Inflammatory macrophage treated with lipopolysaccharide for 1 hour (primary cell): ENCODE data around the gene ZDHHC14.

Experiments used
- DNase-seq, 2 donors: peaks; one replicate each; pipeline ENCODE4 v3.0.0-alpha.2; 2020 to 2022

Gene ZDHHC14

DNA sequence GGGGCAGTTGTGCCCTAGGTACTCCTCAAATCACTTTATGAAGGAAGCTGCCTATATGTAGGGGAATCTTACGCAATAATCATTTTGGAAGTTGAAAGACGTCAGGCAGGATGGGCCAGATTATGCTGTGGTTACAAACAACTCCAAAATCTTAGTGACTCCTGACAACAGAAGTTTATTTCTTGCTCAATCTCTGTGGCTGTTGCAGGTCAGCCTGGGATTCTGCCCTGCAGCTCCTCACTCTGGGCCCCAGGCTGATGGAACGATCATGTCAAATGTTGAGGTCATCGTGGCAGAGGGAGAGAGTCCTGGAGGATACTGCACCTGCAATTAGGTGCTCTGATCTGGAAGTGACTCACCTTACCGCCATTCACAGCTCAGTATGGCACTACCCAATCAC is 88.4 kb downstream of the ZDHHC14 start:
- no peak for DNase-seq

DNA sequence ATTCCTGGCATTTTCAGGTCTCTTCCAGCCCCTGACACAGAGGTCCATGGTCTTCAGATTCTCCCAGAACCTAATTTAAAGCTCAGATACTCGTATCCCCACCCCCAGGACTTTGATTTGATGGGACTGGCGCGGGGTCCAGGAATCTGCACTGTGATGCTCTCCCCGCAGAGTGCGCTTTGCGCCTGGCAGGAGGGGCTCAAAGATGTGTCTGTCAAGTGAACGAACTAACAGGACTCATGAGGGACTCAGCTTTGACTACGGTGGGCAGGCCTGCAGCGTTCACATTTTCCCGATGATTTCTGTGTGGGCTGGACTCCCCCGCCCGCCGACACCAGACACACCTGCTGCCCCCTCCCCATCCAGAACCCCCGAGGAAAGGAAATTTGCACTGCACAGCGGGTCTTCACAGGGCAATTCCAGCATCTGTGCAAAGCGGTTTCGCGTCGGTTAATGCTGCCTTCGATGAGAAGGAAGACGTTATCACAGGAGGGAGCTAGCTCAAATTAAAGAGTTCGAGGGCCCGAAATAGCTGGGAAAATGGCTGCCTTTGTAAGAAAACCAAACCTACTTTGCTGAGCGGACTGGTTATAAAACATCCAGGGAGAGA is 90.2 kb downstream of the ZDHHC14 start:
- DNase-seq, result no peak

DNA sequence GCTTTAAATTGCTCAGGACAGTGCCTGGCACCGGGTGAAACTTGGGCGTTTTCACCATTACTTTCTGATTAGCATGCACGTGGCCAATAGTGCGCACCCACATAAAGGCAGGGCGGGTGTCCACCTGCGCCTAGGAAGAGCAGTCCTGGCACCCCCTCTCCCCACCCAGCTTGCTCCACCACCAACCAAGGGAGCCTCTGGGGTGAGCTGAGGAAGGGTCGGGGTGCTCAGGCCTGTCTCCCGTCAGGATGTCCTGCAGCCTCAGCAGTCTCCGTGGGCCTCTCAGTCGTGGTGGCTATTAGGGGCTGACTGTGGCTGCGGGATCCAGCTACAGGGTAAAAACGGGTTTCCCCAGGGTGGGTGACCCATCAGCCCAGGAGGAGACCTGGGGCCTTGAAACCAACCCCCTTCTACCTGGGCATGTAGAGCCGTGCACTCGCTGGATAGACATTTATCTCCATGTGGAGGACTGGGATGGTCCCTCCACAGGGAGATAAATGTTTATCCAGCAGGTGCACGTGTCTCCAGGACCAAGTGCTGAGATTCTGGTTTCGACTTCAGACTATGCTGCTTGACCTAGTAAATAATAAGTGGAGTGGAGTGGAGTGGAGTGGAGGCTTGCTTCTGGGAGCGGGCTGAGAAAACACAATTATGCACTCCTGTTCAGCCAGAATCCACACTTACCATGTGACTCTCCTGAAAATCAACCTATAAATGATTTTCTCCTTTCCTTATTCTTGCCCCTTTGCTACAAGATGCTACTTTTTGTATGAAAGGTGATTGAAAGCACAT is 91.1 kb downstream of the ZDHHC14 start:
- DNase-seq, result no peak

DNA sequence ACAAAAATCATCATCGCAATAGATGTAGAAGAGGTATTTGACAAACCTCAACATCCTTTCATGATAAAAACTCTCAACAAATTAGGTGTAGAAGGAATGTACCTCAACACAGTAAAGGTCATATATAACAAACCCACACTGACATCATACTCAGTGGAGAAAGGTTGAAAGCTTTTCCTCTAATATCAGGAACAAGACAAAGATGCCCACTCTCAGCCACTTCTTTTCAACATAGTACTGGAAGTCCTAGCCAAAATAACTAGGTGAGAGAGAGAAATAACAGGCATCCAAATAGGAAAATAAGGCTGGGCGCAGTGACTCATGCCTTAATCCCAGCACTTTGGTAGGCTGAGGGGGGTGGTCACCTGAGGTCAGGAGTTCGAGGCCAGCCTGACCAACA is 95.8 kb downstream of the ZDHHC14 start:
- DNase-seq, result no peak

DNA sequence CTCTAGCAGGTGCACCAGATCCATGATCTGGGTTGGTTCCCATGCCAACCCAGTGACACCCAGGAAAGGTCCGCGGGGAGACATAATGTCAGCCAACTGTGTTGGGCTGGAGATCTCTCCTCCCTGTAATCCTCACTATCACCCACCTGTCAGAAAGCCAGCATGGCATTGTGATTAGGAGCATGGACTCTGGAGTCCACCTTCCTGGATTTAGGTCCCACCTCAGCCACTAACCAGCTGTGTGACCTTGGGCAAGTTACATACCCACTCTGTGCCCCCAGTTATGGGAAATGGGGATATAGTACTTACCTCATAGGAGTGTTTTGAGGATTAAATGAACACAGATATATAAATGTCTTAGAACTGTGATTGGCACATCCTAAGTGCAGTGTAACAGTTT is 97.9 kb downstream of the ZDHHC14 start:
- no peak for DNase-seq

DNA sequence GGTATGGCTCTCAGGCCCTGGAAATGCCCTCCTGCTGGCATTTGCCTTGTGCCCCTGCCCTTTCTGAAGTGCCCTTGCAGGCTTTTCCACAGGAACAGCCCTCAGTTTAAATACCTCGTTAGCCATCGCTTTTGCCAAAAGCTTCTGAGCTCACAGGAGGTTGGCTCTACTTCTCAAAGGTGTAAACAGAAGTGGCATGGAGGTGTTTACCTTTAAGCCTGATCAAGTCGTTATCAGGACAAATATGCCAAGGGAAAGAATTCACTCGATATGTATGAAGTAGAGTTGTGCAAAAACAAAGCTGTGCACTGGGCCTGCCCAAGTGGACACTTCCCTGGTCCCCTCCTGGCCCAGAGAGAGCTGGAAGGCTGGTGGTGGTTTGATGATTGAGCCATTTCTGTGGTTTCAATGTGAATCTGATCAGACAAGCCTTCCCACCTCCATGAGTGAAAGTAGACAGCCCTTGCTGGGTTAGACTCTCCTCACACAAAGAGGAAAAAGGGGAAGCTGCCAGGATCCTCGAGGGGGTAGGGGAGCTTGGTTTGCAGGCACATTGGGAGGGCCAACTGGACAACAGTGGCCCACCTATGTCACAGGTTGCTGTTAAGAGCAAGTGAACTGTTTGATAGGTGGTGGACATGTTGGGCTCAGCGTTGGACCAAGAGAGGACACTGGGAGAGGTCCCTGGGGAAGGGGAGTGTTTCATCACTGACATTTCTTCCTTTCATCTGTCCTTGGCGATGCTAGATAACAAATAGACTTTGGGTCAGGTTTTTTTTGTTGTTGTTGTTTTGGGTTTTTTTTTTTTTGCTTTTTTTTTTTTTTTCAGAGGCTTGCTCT is 98.7 kb downstream of the ZDHHC14 start:
- no peak for DNase-seq

DNA sequence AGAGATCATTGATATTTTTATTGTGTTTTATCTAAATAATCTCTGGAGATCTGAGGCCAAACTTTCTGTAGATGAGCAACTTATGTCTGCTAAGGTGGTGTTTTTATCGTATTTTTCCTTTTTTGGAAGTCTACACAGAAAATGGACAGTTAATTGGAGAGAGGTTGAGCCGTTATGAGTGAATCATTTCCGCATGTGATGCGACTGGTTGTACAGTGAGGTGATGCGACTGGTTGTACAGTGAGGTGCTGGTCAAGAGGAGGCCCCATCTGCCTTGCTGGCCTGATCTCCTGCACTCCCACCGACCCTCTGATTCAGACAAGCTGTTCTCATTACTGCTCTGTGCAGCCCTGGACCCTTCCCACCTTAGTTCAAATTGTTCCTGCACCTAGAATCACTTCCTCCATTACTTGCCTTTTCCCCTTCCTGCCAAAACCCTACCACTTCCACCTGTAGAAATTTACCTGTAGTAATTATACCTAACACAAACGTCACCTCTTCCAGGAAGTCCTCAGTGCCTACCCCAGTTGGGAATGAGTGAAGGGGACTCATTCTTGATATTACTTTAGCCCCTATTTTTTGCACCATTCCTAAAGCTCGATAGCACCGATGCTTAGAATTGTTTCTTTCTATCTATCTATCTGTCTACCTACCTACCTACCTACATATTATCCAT is 100.3 kb downstream of the ZDHHC14 start:
- DNase-seq, result no peak

DNA sequence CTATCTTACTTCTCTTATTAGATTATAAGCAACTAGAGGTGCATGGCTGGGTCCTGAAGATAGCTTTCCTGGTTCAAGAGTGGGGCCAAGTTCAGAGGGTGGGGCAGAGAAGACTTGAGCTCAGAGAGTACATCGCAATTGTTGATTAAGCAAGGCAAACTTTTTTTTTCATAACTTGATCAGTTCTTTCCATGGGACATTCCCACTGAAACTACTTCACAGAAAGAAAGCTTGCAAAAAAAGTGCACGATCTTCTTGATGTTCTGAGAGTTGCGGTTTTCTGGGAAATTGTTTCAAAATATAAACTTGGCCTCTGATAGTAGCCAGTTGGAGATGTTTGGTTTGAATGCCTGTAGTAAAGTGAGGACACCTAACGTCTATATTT is 100.9 kb downstream of the ZDHHC14 start:
- DNase-seq, result no peak

DNA sequence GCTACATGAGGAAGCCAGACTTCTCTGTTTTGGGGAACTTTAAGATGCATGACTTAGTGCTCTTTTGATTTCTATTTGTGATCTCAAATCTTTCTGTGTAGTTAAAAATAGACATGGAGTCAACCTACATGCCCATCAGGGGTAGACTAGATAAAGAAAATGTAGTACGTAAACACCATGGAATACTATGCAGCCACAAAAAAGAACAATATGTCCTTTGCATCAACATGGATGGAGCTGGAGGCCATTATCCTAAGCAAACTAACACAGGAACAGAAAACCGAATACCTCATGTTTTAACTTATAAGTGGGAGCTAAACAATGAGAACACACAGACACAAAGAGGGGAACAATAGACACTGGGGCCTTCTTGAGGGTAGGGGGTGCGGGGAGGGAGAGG is 102.8 kb downstream of the ZDHHC14 start:
- DNase-seq, result no peak

DNA sequence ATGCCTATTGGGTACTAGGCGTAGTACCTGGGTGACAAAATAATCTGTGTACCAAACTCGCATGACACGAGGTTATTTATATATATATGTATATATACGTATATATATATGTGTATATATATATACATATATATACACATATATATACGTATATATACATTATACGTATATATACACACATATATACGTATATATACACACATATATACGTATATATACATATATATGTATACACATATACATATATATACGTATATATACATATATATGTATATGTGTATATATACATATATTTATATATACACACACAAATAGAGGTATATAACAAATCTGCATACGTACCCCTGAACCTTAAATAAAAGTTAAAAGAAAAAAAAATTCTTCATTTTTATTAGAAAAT is 103.2 kb downstream of the ZDHHC14 start:
- no peak for DNase-seq

DNA sequence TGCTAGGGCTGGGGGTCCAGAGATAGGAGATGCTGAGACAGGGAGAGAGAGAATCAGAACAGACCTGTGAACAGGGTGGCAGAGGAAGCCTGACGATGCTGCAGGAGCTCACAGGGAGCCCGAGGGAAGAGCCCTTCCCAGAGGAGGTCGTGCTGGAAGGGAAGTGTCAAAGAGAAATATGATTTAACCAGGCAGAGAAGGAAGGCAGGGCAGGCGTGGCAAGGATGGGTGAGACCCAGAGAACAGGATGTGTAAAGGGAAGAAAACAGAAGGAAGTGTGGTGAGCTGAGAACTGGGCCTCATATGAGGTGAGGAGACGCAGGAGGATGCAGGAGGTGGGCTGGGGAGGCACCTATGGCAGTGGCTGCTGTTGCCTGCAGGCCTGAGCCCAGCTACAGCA is 105.6 kb downstream of the ZDHHC14 start:
- DNase-seq, result no peak

DNA sequence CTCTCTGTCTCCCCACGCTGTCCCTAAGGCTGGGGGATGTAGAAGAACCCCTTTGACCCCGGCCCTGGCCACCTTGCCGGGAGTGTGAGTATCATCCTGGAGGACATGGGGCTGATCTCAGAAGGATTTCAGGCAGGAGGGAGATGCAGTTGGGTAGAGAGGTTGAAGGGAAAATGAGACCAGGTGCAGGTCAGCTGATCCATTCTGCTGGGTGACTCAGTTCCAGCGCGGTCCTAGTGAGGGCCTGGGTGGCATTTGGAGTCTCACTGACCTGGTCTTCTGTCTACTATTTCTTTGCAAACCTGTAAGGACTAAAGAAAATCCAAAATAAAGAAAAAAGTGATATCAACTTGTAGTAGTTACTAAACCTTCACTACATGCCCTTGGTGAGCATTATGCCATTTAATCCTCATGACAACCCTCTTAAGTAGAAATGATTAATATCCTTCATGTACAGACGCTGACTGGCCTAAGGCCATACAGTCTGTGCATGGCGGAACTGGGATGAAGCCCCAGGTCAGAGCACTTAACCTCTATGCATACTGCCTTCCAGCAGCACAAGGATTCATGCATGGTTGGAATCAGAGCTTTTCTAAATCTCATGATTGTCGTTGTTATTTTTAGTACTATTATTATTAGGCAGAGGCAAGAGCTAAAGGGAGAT is 106.3 kb downstream of the ZDHHC14 start:
- no peak for DNase-seq

DNA sequence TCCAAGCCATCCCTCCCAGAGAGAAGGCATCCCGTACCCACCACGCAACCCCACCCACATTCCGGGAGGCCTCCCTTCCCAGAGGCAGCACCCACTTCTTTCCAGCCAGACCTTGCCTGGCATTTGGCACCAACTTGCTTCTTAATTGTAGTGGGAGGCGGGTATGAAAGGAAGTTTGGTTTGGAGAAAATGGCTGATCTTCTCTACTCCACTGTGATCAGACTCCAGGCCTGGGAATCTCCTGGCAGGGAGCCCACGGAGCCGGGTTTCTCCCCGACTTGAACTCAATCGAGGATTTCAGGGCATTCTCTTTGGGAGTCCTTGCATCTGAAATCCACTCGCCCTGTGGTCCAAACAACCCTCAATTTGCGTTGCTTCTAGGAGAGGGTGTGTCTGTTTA is 107.1 kb downstream of the ZDHHC14 start:
- no peak for DNase-seq

DNA sequence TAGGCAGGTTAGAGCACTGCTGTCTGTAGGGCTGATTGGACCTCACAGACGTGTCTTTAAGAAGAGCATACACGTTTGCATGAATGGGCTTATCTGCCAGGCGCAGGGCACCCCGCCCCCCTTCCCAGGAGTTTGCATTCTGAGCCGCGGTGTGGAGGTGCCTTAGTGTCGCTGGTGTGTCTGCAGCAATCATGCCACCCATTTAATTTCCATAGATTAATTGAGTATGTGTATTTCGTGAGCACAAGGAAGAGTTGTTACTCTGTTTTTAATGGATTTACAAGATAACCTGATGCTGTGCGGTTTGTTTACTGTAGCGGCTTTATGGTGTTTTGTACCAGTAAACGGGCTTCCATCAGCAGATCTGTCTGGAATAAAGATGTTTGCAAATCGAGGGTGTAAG is 107.7 kb downstream of the ZDHHC14 start:
- no peak for DNase-seq

DNA sequence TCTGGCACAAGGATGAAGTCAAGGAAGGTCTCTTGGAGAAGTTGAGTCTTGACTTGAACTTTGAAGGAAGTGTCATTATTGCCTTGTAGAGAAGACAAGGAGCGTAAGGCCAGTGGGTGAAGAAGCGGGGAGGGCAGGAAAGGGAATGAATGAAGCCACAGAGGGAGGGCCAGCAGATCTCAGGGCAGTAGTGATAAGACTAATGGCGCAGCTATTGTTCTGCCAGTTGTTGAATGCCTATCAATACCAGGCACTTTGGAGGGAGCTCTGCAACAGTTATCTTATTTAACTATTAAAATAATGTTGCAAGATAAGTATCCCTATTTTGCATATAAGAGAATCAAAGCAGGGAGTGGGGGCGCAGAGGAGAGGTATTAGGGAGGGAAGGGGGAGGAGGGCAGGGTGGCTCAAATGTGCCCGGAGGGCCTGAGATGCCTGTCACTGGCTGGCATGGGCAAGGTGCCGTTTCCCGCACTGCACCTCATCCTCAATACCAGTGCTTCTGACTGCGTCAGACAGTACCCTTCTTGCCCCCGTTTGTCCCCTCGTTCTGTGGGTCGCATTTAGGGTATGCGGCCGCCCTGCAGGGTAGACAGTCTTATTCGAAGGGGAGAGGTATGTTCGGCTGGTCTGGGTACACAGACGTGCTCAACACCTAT is 109.8 kb downstream of the ZDHHC14 start:
- DNase-seq, result no peak

DNA sequence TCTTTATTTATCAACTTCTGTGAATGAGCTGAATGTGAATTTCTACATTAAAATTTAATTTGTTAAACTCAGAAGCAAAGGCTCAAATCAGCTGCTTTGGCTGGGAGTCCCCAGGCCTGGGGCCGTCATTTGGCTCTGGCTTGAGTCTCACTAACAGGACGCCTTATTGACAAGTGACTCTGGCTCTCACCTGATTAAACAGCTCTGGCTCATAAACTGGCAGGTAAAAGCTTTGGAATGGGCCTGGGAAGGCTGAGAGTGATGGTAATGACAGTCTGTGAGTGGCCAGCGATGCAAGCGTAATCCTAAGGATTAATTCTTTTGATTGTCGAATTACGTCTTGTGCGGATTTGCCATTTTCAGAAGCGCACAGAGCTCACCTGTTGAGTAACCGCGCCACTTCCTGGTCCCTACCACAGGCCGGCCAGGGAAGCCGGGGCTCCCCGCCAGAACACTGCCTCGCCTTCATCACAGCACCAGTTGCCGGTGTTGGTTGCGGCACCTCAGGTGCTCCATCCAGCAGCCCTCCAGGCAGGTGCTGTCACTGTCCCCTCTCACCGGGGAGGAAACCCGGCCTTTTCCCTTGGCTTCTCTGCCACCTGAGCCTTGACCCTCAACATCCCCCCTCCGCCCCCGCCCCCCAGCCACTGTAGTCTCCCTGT is 110.7 kb downstream of the ZDHHC14 start:
- DNase-seq, result no peak

DNA sequence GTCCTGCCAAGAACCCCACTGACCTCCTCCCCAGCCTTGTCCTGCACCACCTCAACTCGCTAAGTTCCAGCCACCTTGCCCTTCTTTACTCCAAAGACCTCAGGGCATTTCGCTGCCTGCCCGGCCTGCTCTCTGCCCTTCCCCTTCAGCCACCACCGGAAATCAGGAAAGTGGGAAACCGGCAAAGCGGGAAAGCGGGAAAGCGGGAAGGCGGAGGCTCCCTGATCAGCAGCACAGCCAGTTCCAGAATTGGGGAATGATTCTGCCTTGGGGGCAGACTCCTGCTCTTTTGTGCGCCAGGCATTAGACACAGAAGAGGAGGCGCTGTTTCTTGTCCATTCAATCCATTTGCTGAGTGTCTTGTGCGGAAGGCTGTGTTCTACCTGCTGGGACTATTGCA is 111.3 kb downstream of the ZDHHC14 start:
- no peak for DNase-seq

DNA sequence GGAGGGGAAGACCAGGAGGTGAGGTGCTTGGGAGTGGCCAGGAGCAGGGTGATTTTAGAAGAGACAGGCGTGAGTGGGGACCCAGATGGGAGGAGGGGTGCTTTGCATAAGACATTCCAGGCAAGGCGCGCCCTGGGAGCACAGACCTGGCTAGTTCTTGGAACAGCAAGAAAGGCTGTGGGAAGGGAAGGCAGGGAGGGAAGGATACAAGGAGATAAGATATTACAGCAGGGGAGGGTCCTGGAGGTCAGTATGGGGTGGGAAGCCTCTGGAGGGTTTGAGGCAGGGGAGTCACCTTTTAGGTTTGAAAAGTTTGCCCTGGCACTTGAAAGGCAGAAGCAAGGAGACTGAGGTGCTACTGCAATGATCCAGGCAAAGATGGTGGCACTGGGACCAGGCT is 111.8 kb downstream of the ZDHHC14 start:
- DNase-seq, result no peak

DNA sequence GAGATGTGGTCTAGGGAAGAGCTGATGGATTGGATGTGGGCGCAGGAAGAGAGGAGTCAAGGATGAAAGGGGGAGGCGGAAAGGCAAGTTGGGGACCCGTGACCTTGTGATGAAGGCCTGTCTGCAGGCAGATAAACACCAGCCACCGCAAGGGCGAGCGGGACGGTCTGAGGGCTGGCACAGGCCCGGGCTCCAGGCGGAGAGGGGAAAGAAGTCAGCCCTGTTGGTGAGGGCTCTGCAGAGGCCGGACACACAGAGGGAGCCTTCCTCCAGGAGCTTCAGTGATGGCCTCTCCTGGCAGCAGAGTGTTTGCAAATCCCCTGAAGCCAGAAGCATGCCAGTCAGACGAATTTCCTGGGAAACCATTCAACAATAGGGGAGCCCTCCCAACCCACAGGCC is 112.2 kb downstream of the ZDHHC14 start:
- DNase-seq, result no peak

DNA sequence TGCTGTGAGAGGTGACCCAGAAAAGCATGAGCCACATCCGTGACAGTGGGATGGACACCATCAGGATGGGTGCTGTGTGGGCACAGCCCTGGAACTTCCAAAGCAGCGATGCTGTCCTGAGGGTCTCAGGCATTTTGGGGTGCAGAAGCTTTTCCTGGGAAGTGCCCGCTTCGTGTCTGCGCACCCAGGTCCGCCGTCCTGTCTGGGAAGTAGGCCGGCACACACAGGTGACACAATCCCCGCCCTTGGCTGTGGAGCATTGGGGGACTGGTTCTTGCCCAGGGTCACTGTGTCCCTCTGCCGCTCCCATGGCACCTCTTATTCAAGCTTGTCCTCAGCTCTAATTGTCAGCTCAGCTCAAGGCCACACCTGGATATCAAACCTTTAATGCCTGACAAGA is 112.6 kb downstream of the ZDHHC14 start:
- no peak for DNase-seq

DNA sequence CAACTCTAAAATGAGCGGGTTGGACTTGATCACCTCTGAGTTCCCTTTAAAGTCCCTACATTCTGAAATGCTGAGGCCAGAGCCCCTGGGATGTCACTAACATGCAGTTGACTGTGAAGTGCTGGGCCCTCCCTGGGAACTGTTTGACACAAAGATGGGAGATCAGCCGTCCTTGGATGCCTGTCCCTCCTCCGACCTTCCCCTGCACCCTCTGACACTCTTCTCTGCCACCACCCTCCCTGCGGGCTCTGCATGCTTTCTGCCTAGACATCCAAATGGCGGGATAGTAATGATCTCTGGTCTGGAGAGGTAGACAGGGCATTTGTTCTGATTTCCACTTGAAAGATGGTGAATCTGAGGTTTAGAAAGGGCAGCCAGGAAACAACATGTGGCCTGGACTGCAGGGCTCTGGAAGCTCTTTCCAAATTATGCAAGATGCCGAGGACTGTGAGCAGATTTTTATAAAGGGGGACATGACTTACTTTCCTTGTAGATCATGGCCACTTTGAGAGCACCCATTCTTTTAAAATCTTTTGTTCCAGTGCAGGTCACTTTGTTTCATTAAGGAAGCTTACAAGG is 113.2 kb downstream of the ZDHHC14 start:
- DNase-seq, result no peak
